ENCODE data around the gene ERCC8.

DNA sequence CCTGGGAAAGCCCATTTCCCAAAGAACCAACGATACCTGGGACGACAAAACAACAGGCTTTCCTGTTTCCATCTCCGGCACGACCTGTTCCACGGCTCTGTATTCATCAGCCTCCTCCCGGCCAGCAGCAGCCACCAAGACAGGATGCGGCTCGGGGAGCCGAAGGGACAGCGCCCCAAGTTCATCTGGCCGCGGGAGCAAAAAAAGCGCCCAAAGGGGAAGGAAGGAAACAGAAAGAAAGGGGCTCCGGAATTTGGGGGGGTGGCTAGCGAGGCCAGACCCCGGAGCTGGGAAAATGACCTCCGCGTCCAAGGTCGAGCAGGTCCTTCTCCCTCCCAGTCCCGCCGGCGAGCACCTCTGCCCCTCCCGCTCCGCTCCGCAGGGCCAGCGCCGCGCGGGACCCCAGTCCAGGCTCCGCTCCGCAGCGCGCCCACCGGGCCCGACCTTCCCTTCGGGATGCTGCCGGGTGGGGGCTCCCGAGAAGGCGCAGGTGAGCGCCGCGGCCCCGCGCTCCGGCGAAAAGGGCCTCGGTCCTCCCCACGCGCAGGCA is 101.4 kb downstream of the ERCC8 start:
- TF ChIP-seq EZH2 (IDR thresholded peaks at IDR 0.05), result no peak
- TF ChIP-seq POLR2AphosphoS5 (IDR thresholded peaks at IDR 0.05; ENCODE audit: borderline replicate concordance, low read depth, low read length), result no peak
